GM18507 (cell line): ENCODE measurements around the gene PCLAF.
"Not testable (repeated sequence)": the region's sequence is repeated elsewhere in the genome, so short reads cannot be mapped to it uniquely, and the experiment has no call there.

Source experiments
- DNase-seq: peaks from one replicate; pipeline ENCODE4 v3.0.0; 2011; ENCODE audit warnings: low read depth; ENCODE audit not compliant: insufficient read length; ENCODE audit errors: extremely low spot score
- FAIRE-seq: peaks from 2 replicates; lab custom pipeline; 2011; peaks lifted over from hg19 to GRCh38; lab: Jason Lieb, UNC

The PCLAF gene

GRCh38 chr15:64373360-64373759 is 7.9 kb downstream of the PCLAF start:
- DNase-seq (no peak), FAIRE-seq (no peak)

- not testable (repeated sequence) for DNase-seq, FAIRE-seq
Measured at GRCh38 chr15:64371383-64371782, 9.9 kb downstream of the PCLAF start.

DNA sequence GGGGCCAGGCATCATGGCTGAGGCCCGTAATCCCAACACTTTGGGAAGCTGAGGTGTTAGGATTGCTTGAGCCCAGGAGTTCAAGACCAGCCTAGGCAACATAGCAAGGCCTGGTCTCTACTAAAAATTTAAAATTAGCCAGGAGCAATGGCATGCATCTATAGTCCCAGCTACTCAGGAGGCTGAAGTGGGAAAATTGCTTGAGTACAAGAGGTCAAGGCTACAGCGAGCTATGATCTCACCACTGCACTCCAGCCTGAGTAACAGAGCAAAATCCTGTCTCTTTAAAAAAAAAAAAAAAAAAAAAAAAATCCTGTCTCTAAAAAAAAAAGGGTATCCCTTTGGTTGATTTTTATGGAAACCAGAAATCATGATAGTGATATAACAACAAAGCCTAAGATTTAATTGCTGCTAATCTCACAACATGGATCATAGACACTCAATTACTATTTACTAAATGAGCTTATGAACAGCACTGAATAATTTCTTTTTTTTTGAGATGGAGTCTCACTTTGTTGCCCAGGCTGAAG is 12.1 kb downstream of the PCLAF start:
- FAIRE-seq (no peak), DNase-seq (no peak)

GRCh38 chr15:64361259-64361658 is 20.0 kb downstream of the PCLAF start:
- DNase-seq (no peak), FAIRE-seq (no peak)

GRCh38 chr15:64356710-64357040 is 24.6 kb downstream of the PCLAF start:
- no peak for FAIRE-seq
- DNase-seq, result no peak

GRCh38 chr15:64355944-64356709 is 25.1 kb downstream of the PCLAF start, which contains the start of gene CSNK1G1:
Gene CSNK1G1 (minus strand): TSS chr15:64356173. CDS start chr15:64300499, 55,674 bp downstream.
- FAIRE-seq, result peak; percentile 95
- peak; percentile 72 for DNase-seq

- DNase-seq, result no peak
- FAIRE-seq, result no peak
Measured at GRCh38 chr15:64355348-64355943, 25.8 kb downstream of the PCLAF start.

DNA sequence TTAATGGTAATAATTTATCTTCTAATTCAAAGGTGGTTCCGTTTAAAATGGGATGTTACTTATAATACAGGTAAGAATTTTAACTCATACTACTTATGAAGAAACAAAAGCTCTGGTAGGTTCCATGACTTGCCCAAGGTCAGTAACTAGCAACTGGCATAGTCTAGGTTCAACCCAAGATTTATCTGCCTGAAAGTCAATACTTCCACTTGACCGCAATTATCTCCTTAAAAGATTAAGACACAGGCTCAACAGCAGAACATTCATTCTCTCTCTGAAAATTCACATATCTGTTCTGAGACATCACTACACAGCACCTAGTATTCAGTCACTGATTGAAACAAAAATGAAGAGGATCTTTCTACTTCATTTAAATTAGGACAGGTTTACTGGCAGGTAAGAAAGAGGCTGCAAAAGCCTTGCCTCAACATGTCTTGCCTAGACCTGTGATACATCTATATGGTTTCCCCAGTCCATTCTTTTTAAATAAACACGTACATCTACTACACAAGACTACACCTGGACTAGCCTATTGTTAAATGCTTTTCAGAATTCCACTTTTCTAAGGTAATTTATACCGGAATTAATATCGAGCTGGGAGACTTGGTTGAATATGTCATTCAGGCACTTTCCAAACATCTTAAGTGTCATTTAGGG is 26.4 kb downstream of the PCLAF start:
- no peak for DNase-seq
- FAIRE-seq, result no peak

GRCh38 chr15:64351265-64351664 is 30.0 kb downstream of the PCLAF start:
- no peak for FAIRE-seq
- no peak for DNase-seq

- FAIRE-seq (no peak), DNase-seq (no peak)
Measured at GRCh38 chr15:64349375-64349774, 31.9 kb downstream of the PCLAF start.

DNA sequence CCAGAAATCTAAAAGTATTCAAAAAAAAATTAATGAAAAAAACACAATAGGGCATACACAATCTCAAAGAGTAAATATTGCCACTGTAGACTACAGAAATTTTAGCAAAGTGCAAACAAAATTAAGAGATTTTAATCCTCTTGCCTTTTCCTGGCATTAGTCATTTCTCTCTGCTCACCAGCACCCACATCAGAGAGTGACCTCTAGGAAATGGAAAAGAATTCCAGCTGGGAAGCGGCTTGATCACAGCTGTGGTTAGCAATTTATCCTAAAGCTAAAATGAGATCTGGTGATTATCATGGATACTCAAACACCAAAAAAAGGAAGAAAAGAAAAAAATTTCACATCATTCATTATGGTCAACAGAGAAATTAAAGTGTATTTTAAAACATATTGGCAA is 32.8 kb downstream of the PCLAF start:
- no peak for DNase-seq
- no peak for FAIRE-seq

- not testable (repeated sequence) for DNase-seq, FAIRE-seq
Measured at GRCh38 chr15:64346242-64346641, 35.0 kb downstream of the PCLAF start.

GRCh38 chr15:64344651-64345294 is 36.5 kb downstream of the PCLAF start:
- DNase-seq (no peak), FAIRE-seq (no peak)

GRCh38 chr15:64343841-64344240 is 37.4 kb downstream of the PCLAF start:
- FAIRE-seq (no peak), DNase-seq (no peak)

GRCh38 chr15:64343222-64343621 is 38.0 kb downstream of the PCLAF start:
- DNase-seq, result no peak
- no peak for FAIRE-seq

DNA sequence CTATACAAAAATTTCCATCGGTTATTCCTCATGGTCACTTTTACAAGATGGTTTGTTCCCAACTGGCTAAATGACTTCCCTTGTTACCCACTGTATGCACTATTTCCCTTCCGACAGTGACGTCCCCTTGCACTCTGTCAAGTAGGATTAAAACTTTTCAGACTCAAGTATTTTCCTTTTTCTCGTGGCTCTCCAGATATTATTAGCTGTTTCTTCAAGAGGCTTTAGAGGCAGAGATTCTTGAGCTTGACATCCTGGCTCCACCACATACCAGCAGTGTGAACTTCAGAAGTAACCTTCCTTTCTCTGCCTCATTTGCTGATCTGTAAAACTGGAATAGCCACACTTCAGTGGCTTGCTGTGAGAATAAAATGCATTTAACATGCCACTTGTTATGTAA is 39.3 kb downstream of the PCLAF start:
- DNase-seq (no peak), FAIRE-seq (no peak)

DNA sequence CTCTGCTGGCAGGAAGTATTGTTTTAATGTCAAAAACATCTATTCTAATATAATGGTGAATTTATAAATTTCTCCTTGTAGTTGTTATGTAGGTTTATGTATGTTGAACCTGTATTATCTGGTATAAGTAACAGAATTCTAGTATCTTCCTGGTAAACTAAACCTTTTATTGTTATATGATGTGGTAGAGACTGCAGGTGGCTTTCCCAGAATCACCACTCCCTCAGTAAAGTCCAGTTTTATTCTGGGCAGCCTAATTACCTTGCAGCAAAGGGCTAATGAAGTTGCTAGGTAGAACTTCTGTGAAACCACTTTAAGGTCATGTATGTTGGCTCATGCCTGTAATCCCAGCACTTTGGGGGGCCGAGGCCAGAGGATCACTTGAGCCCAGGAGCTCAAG is 40.9 kb downstream of the PCLAF start:
- FAIRE-seq, result no peak
- DNase-seq, result no peak

DNA sequence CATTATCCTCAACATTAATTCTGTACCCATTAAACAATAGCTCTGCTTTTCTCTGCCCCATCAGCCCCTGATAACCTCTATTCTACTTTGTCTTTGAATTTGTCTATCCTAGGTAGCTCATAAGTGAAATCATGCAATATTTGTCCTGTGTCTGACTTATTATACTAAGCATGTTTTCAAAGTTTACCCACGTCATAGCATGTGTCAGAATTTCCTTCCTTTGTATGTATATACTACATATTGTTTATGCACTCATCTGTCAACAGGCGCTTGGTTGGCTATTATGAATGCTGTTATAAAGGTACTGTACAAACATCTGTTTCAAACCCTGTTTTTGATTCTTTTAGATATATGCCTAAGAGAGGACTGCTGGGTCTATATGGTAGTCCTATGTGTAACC is 43.5 kb downstream of the PCLAF start:
- FAIRE-seq, result no peak
- DNase-seq, result no peak

DNA sequence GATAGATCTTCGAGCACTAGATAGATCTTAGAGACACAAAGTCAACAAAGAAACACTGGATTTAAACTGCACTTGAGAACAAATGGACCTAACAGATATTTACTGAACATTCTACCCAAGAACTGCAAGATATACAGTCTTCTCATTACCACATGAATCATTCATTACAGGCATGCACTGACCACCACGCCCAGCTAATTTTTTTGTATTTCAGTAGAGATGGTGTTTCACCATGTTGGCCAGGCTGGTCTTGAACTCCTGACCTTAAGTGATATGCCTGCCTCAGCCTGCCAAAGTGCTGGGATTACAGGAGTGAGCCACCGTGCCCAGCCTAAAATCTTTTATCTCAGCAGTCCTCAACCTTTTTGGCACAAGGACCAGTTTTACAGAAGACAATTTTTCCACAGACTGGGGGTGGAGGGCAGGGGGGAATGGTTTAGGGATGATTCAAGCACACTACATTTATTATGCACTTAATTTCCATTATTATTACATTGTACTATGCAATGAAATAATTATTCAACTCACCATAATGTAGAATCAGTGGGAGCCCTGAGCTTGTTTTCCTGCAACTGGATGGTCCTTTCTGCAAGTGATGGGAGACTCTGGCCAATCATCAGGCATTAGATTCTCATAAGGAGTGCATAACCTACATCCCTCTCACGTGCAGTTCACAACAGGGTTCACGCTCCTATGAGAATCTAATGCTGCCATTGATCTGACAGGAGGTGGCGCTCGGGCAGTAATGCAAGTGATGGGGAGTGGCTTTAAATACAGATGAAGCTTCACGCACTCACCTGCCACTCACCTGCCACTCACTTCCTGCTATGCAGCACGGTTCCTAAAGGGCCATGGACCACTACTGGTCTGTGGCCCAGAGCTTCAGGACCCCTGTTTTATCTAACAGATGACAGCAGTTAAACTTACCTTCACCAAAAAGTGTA is 47.0 kb downstream of the PCLAF start:
- FAIRE-seq (no peak), DNase-seq (no peak)
